H1 (cell line): ENCODE data around the gene BPIFB6. TPM values are rescaled to one million over a fixed set of nuclear protein-coding genes. Genes with fewer than 3 reads are reported as not detected.
A peak's percentile ranks its signal among the peaks of the same experiment; 100 is the strongest.

ENCODE experiments used
- CTCF ChIA-PET: fragments of 300-600 bp; sonication (Branson Sonifier 250); formaldehyde crosslinking; loops from one replicate; lab custom pipeline; 2021; ENCODE audit not compliant: partially characterized antibody; lab: Charles Lee
- POLR2A ChIA-PET: fragments of 300-600 bp; sonication (Branson Sonifier 250); formaldehyde crosslinking; loops from one replicate; lab custom pipeline; 2021; ENCODE audit warnings: inconsistent platforms; ENCODE audit not compliant: partially characterized antibody; lab: Charles Lee
- DNase-seq, 2 experiments: peaks; one replicate each; pipeline versions ENCODE4 v3.0.0 to v3.0.0-alpha.2; 2010 to 2022; ENCODE audit warnings: low spot score in 2 of 2, low read depth in 1 of 2, mixed read lengths in 1 of 2
- FAIRE-seq: peaks from 2 replicates; lab custom pipeline; 2011; peaks lifted over from hg19 to GRCh38; lab: Jason Lieb, UNC
- H2AFZ ChIP-seq: 2 replicates; pipeline ENCODE4 v1.8.1; 2012; ENCODE audit warnings: low read length, inconsistent platforms
- H2AK5ac ChIP-seq: 2 replicates; pipeline ENCODE4 v1.6.1; 2013; ENCODE audit warnings: low read depth, low read length
- H2BK120ac ChIP-seq: replicated peaks from 2 replicates; pipeline ENCODE3; 2013; ENCODE audit warnings: low read depth, low read length, inconsistent platforms
- H2BK12ac ChIP-seq: 2 replicates; pipeline ENCODE4 v1.6.1; 2013; ENCODE audit warnings: low read depth, low read length
- H2BK15ac ChIP-seq: 2 replicates; pipeline ENCODE4 v1.6.1; 2013; ENCODE audit warnings: low read length
- H2BK20ac ChIP-seq: 2 replicates; pipeline ENCODE4 v1.6.1; 2013; ENCODE audit warnings: low read length
- H2BK5ac ChIP-seq: 2 replicates; pipeline ENCODE4 v1.6.1; 2013; ENCODE audit warnings: low read depth, low read length
- H3K14ac ChIP-seq: 2 replicates; pipeline ENCODE4 v1.6.1; 2013; ENCODE audit warnings: inconsistent platforms; ENCODE audit not compliant: insufficient read length
- H3K18ac ChIP-seq: 2 replicates; pipeline ENCODE4 v1.6.1; 2013; ENCODE audit warnings: low read length; ENCODE audit errors: extremely low read depth
- H3K23ac ChIP-seq: 2 replicates; pipeline ENCODE4 v1.6.1; 2013; ENCODE audit warnings: inconsistent platforms; ENCODE audit not compliant: insufficient read length
- H3K23me2 ChIP-seq: 2 replicates; pipeline ENCODE4 v1.6.1; 2013; ENCODE audit warnings: low read depth, low read length
- H3K27ac ChIP-seq: 2 replicates; pipeline ENCODE4 v1.6.1; 2011; ENCODE audit warnings: low read depth, low read length, inconsistent platforms
- H3K27me3 ChIP-seq, 4 experiments: replicated peaks in 1 of 4; 1 replicate in 1 of 4; 2 replicates in 3 of 4; pipeline versions ENCODE4 v1.6.1 to v1.8.1; 2011 to 2013; ENCODE audit warnings: low read length in 3 of 4, mild to moderate bottlenecking in 3 of 4, inconsistent platforms in 2 of 4, mixed read lengths in 2 of 4, moderate library complexity in 1 of 4; ENCODE audit not compliant: control insufficient read depth in 3 of 4, insufficient read depth in 3 of 4; ENCODE audit errors: extremely low read depth in 1 of 4
- H3K36me3 ChIP-seq, 4 experiments: 2 replicates each; pipeline versions ENCODE4 v1.6.1 to v1.8.1; 2011 to 2013; ENCODE audit warnings: mild to moderate bottlenecking in 4 of 4, low read length in 3 of 4, moderate library complexity in 2 of 4, control low read depth in 1 of 4, inconsistent platforms in 1 of 4; ENCODE audit not compliant: insufficient read depth in 4 of 4, control insufficient read depth in 2 of 4
- H3K4ac ChIP-seq: replicated peaks from 2 replicates; pipeline ENCODE3; 2013; ENCODE audit warnings: low read length, low read depth, mixed read lengths, inconsistent platforms; ENCODE audit not compliant: insufficient read length
- H3K4me1 ChIP-seq, 4 experiments: replicated peaks in 1 of 4; 1 replicate in 1 of 4; 2 replicates in 3 of 4; pipeline versions ENCODE4 v1.6.1 to v1.8.1; 2011 to 2013; ENCODE audit warnings: low read length in 3 of 4, inconsistent platforms in 2 of 4, mixed read lengths in 1 of 4; ENCODE audit not compliant: insufficient read depth in 4 of 4, control insufficient read depth in 3 of 4
- H3K4me2 ChIP-seq, 2 experiments: 2 replicates each; pipeline versions ENCODE4 v1.6.1 to v1.8.1; 2011 to 2013; ENCODE audit warnings: low read depth in 2 of 2, low read length in 2 of 2, control low read depth in 1 of 2, inconsistent platforms in 1 of 2, mild to moderate bottlenecking in 1 of 2; ENCODE audit not compliant: insufficient read depth in 1 of 2
- H3K4me3 ChIP-seq, 4 experiments: fragments of 200-600, 300-600 bp in 1 of 4; sonication (generic), shearing (Covaris generic), sonication (Bioruptor Twin) in 1 of 4; 2 replicates each; pipeline versions ENCODE4 v1.5.1 to v1.8.1; 2011 to 2016; ENCODE audit warnings: low read length in 4 of 4, low read depth in 3 of 4, control low read depth in 2 of 4, inconsistent platforms in 2 of 4, mild to moderate bottlenecking in 2 of 4, mixed read lengths in 1 of 4, moderate library complexity in 1 of 4; ENCODE audit not compliant: insufficient read depth in 2 of 4; ENCODE audit errors: extremely low read depth in 1 of 4
- H3K56ac ChIP-seq: replicated peaks from 2 replicates; pipeline ENCODE3; 2013; ENCODE audit warnings: low read depth, mild to moderate bottlenecking, mixed read lengths, low read length, inconsistent platforms; ENCODE audit not compliant: insufficient read length
- H3K79me1 ChIP-seq: 2 replicates; pipeline ENCODE4 v1.6.1; 2013; ENCODE audit warnings: low read depth, low read length, control low read depth
- H3K79me2 ChIP-seq, 2 experiments: 2 replicates each; pipeline versions ENCODE4 v1.6.1 to v1.8.1; 2012 to 2013; ENCODE audit warnings: low read length in 2 of 2, mild to moderate bottlenecking in 2 of 2, inconsistent platforms in 1 of 2; ENCODE audit not compliant: insufficient read depth in 2 of 2, control insufficient read depth in 1 of 2
- H3K9ac ChIP-seq, 4 experiments: replicated peaks in 1 of 4; 1 replicate in 1 of 4; 2 replicates in 3 of 4; pipeline versions ENCODE4 v1.6.1 to v1.8.1; 2011 to 2013; ENCODE audit warnings: low read depth in 3 of 4, low read length in 3 of 4, control low read depth in 2 of 4, mild to moderate bottlenecking in 2 of 4, moderate library complexity in 2 of 4, inconsistent platforms in 1 of 4; ENCODE audit errors: extremely low read depth in 1 of 4
- H3K9me3 ChIP-seq, 2 experiments: 2 replicates each; pipeline versions ENCODE4 v1.6.1 to v1.8.1; 2012 to 2013; ENCODE audit warnings: mild to moderate bottlenecking in 2 of 2, moderate library complexity in 2 of 2, control low read depth in 1 of 2, inconsistent platforms in 1 of 2, low read depth in 1 of 2, low read length in 1 of 2, mixed read lengths in 1 of 2; ENCODE audit not compliant: insufficient read depth in 2 of 2
- H4K20me1 ChIP-seq, 2 experiments: replicated peaks in 1 of 2; 2 replicates each; pipeline versions ENCODE3 to v1.8.1; 2011 to 2013; ENCODE audit warnings: inconsistent platforms in 2 of 2, low read length in 2 of 2, mild to moderate bottlenecking in 1 of 2; ENCODE audit not compliant: insufficient read depth in 2 of 2, control insufficient read depth in 1 of 2
- H4K5ac ChIP-seq: 2 replicates; pipeline ENCODE4 v1.6.1; 2013; ENCODE audit warnings: low read length, low read depth, mixed read lengths, inconsistent platforms; ENCODE audit not compliant: insufficient read length
- H4K8ac ChIP-seq: 2 replicates; pipeline ENCODE4 v1.8.0; 2013; ENCODE audit warnings: mild to moderate bottlenecking, moderate library complexity, low read length, inconsistent platforms; ENCODE audit not compliant: insufficient read depth; ENCODE audit errors: extremely low read depth
- H4K91ac ChIP-seq: replicated peaks from 2 replicates; pipeline ENCODE3; 2013; ENCODE audit warnings: low read length, mixed read lengths, inconsistent platforms; ENCODE audit not compliant: insufficient read length
- EP300 ChIP-seq, 2 experiments: IDR thresholded peaks; 1 replicate in 1 of 2; 2 replicates in 1 of 2; pipeline ENCODE4 v1.6.1; 2011 to 2012; ENCODE audit warnings: low read depth in 2 of 2, low read length in 2 of 2, mild to moderate bottlenecking in 2 of 2, borderline replicate concordance in 1 of 2, inconsistent platforms in 1 of 2, moderate library complexity in 1 of 2
- JUN ChIP-seq: IDR thresholded peaks from 2 replicates; pipeline ENCODE4 v1.6.1; 2011; ENCODE audit warnings: low read depth, mild to moderate bottlenecking, improper control_type of control experiment, low read length
- POLR2AphosphoS5 ChIP-seq: IDR thresholded peaks from 2 replicates; pipeline ENCODE4 v1.6.1; 2011; ENCODE audit warnings: low read depth, low read length
- SIX5 ChIP-seq: IDR thresholded peaks from 2 replicates; pipeline ENCODE4 v1.6.1; 2011; ENCODE audit warnings: mild to moderate bottlenecking, low read depth, low read length
- WGBS, 2 experiments: shearing (Covaris generic) in 1 of 2; methylation state at CpG; one replicate each; pipeline versions ENCODE4 v1.1.6 to v1.1.7; 2013 to 2015; ENCODE audit warnings: low lambda C conversion rate in 2 of 2, mixed read lengths in 2 of 2, inconsistent platforms in 1 of 2, low coverage in 1 of 2, missing lambda C conversion rate in 1 of 2; ENCODE audit not compliant: insufficient replicate concordance in 2 of 2, insufficient coverage in 1 of 2, insufficient read length in 1 of 2; ENCODE audit errors: extremely low coverage in 1 of 2, missing lambda C conversion rate in 1 of 2; 5-methylcytosine and 5-hydroxymethylcytosine counted together
- polyA plus RNA-seq, 7 experiments: library from polyadenylated mRNA; depleted of rRNA in 3 of 7; stranded (reverse) in 5 of 7; unstranded in 2 of 7; fragments of >200 nt in 5 of 7; fragments of 200-250 nt in 2 of 7; gene quantifications; 1 replicate in 5 of 7; 2 replicates in 1 of 7; 4 replicates in 1 of 7; pipeline versions ENCODE4 v1.2.1 to v1.2.3, GENCODE V29; 2011 to 2013; ENCODE audit warnings: missing spikeins in 2 of 7, mixed read lengths in 2 of 7
- total RNA-seq: library from RNA; stranded (reverse); fragmentation: NEBNext Ultra II Directional; extraction: Animal tissue kit (Norgen Biotek cat#: 25700); gene quantifications from 2 replicates; pipeline ENCODE4 v1.2.1, GENCODE V29; 2021

Gene BPIFB6
- total and polyA plus RNA-seq, 2 of the 8 experiments (the other 6 are each of a cell fraction or from before 2014, with no cell fraction given) = not detected

DNA sequence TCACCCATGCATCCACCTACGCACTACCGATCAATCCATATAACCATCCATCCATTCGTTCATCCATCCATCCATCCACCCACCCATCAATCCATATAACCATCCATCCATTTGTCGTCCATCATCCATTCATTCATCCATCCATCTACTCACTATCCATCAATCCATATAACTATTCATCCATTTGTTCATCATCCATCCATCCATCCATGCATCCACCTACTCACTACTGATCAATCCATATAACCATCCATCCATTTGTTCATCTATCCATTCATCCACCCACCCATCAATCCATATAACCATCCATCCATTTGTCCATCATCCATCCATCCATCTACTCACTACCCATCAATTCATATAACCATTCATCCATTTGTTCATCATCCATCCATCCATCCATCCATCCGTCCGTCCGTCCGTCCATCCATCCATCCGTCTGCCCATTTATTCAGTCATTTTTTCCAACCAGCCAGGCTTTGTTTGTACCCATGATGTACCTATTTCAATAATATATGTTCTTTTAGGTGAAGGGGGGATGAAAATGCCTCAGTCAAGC, 6.1 kb upstream of the BPIFB6 start:
- DNase-seq (no peak), FAIRE-seq (no peak)
- H3K56ac ChIP-seq = peak overlapping the region; percentile 88
- no peak overlapping the region for H3K14ac ChIP-seq
- CTCF ChIA-PET = interaction anchor here (0.7 to 1.0 kb wide), 3 partner anchors 20 to 71 kb away, joined by 3 read pairs; no protein-coding TSS in a partner anchor
- no peaks in the 10 kb centered on the region for H3K79me2 ChIP-seq
- H2BK20ac ChIP-seq = no peak overlapping the region
- no peaks in the 10 kb centered on the region for H3K9me3 ChIP-seq
- H3K79me1 ChIP-seq = no peaks in the 10 kb centered on the region
- no peak overlapping the region for H2BK5ac ChIP-seq
- no peak overlapping the region for H3K9ac ChIP-seq
- H3K4me1 ChIP-seq = no peaks in the 10 kb centered on the region
- H3K27me3 ChIP-seq = no peaks in the 10 kb centered on the region
- H4K5ac ChIP-seq = no peak overlapping the region
- no peak overlapping the region for H3K18ac ChIP-seq
- POLR2A ChIA-PET = interaction anchor here (0.6 kb wide), 1 partner anchor 640 kb away, joined by 5 read pairs; no protein-coding TSS in a partner anchor
- no peak overlapping the region for H2BK120ac ChIP-seq
- 70 to 86% methylated on average over 3 to 9 of the region's 9 CpGs for WGBS, 2 experiments
- no peak overlapping the region for H2BK15ac ChIP-seq
- no peaks in the 10 kb centered on the region for H3K36me3 ChIP-seq
- H3K23me2 ChIP-seq = peaks cover 8% of the 10 kb centered on the region; the same call in 1 of the 2 replicates
- no peak overlapping the region for H2AK5ac ChIP-seq
- no peak overlapping the region for H3K4ac ChIP-seq
- H4K20me1 ChIP-seq = peaks cover 0 to 5% of the 10 kb centered on the region in 2 experiments
- no peak overlapping the region for H3K4me3 ChIP-seq
- no peak overlapping the region for H4K8ac ChIP-seq
- no peak overlapping the region for H3K4me2 ChIP-seq
- H3K27ac ChIP-seq = no peak overlapping the region
- no peak overlapping the region for H4K91ac ChIP-seq
- H2BK12ac ChIP-seq = no peak overlapping the region
- no peak overlapping the region for H2AFZ ChIP-seq
- no peak overlapping the region for H3K23ac ChIP-seq
- TF ChIP-seq POLR2AphosphoS5 = no peak
- TF ChIP-seq EP300 (IDR thresholded peaks at IDR 0.05; ENCODE audit: borderline replicate concordance in 1 of 2, low read depth in 2 of 2, low read length in 2 of 2) = no peak
- no peak for TF ChIP-seq JUN
- no peak for TF ChIP-seq SIX5
